GM18907 (cell line): ENCODE results near the gene KCNAB1.
"Not testable (repeated sequence)": the region's sequence is repeated elsewhere in the genome, so short reads cannot be mapped to it uniquely, and the experiment has no call there.

ENCODE experiments used
- ATAC-seq: cut with Tn5 transposase; IDR thresholded peaks from one replicate; pipeline ENCODE4 v1.9.1; 2021; ENCODE audit warnings: mild to moderate bottlenecking, moderate library complexity; ENCODE audit not compliant: unreplicated experiment

KCNAB1 gene

DNA sequence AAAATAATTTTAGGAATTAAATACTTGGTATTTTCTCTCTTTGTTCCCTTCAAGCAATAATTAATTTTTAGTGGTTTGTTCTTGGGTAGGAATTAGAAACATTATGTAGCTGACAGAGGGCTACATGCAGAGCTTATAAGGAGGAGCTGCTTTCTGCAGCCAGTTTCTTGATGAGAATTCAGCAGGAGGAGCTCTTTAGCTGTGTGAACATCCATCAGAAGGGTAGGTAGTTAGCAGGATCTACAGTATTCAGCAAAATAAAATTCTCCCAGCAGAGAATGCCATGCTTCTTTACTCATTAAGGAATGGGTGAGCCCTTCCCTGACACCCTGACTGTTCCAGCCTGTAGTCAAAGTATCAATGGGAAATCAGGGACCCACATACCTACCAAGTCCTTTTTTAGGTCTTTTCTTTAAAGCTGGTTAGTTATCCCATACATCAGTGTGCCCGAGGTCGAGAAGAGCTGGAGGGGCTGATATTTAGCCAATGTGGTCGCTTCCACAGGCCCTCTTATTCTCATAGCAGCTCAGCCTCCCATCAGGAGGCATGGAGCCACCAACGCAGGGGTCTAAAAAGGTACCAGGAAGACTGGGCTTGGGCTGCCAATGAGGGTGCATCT is 54.0 kb downstream of the KCNAB1 start:
- no peak for ATAC-seq

GRCh38 chr3:156175570-156175969 is 55.2 kb downstream of the KCNAB1 start:
- no peak for ATAC-seq

- ATAC-seq: no peak
These were observed 55.7 kb downstream of the KCNAB1 start for GRCh38 chr3:156176048-156176447.

DNA sequence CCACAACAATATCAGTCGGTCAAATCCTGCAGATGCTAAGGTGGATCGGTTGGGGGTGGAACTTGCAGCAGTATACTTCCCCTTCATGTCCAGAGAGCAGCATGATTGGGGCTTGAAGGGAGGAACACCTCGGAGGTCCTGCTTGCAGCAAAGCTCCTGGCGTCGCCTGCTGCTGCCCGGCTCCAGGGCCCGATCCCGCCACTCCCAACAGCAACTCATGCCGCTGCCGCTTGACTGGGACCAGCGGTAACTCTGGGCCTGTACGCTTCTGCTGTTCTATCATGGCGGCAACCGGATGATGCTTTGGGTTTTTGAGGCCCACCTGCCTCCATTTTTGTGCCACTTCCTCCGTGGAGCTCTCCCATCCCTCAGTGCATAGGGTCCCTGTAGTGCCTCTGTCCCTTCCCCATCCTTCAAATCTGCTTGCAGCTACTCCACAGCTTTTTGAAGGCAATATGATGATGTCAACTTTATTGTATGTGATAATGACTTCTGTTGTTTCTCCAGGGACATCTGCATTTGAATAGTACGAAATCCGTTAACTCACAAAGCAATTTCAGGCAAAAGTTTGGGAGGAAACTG is 56.3 kb downstream of the KCNAB1 start:
- no peak for ATAC-seq

- no peak for ATAC-seq
These were observed 59.7 kb downstream of the KCNAB1 start for GRCh38 chr3:156180077-156180476.

- no peak for ATAC-seq
These were observed 61.1 kb downstream of the KCNAB1 start for GRCh38 chr3:156181509-156181908.

DNA sequence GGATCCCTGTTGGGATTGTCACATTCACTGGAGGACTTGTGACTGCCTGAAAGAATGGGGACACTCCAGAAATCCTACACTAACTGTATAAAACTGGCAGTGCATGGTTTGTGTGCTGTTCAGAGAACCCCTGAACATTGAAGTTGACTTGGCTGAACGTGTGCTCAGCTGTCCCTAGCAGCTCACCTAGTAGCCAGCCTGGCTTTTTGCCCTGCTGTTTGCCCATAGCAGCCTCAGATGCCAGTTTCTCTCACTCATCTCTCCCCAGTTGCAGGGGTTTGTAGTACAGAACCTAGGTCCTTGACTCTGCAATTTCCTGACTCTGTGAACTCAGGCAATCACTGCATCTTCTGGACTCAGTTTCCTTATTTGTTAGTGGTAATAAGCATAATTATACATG is 63.0 kb downstream of the KCNAB1 start:
- ATAC-seq: no peak

DNA sequence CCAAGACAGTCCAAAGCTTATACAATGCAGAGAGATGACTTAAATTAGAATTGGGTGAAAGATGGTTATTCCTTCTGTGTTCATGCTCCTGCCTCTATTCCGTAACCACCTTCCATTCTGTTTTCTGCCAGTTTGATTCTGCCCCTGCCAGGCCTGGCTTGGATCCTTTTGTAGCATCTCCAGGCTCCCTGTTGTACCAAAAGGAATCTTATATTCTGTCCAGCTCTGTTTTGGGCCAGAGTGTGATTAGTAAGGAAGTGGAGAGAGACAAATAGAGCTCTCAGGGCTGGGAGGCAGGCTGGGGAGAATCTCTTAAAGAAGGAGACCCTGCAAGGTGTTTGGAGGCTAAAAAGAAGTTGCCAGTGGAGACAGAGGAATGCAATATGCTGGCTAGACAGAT is 63.8 kb downstream of the KCNAB1 start:
- no peak for ATAC-seq

DNA sequence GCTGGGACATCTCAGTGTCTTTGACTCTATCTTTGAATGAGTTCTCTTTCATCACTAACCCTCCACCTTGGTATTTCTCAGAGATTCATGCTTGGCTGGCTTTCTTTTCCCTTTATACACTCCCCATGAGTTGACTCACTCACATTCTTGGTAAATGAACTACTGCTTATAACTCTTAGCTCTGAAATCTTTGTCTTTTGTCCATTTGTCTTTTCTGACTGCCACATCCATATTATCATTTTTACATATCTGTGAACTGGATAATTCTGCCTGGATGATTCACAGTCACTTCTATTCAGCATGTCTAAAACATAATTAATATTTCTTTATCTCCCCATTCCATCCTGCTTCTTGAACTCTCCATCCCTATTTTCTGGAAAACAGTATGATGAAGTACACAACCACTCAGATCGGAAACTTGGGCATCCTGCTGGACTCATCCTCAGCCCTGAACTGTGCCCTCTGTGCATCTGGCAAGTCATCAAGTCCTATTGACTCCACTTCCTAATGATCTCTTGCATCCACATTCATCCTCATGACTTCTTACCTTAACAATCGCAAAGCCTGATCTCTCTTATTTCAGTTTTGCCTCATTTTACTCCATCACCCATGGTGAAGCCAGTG is 66.9 kb downstream of the KCNAB1 start:
- no peak for ATAC-seq

DNA sequence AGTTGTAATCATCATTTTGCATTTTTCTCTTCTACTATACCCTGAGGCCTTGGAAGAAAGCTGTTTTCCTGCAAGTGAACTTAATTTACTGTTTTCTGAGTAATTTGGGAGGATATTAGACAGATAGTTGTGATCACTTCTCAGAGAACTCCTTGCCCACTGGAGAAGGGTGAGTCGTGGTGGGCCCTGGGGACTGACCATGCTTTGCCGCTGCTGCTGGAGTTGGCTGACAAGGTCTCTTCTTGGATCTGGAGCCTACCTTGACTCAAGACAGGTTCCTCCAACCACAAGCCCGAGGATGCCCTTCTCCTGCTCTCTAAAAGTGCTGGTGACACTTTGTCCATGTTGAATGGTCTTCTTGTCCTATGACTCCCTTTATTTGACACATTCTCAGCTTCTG is 68.4 kb downstream of the KCNAB1 start:
- no peak for ATAC-seq

DNA sequence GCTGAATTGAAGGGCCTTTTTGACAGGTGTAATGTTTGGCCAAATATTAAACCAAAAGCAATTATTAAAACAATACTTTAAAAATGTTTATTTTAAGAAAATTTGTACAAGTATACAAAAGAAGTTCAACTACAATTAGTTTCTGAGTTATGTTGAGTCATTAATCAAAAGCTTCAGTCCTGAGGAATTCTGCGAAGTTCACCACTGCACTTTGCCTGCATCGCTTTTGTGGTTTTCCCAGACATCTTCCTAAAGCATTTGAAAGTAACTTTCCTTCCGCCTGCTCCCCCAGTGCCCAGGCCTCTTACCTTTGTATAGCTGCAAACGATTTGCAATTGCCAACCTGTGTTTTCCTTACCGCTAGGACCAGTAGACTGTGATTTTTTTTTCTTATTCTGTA is 69.5 kb downstream of the KCNAB1 start:
- no peak for ATAC-seq

- not testable (repeated sequence) for ATAC-seq
These were observed 74.6 kb downstream of the KCNAB1 start for GRCh38 chr3:156194945-156195344.

- not testable (repeated sequence) for ATAC-seq
These were observed 76.8 kb downstream of the KCNAB1 start for GRCh38 chr3:156197152-156197551.

- ATAC-seq: no peak
These were observed 81.3 kb downstream of the KCNAB1 start for GRCh38 chr3:156201411-156202405.

DNA sequence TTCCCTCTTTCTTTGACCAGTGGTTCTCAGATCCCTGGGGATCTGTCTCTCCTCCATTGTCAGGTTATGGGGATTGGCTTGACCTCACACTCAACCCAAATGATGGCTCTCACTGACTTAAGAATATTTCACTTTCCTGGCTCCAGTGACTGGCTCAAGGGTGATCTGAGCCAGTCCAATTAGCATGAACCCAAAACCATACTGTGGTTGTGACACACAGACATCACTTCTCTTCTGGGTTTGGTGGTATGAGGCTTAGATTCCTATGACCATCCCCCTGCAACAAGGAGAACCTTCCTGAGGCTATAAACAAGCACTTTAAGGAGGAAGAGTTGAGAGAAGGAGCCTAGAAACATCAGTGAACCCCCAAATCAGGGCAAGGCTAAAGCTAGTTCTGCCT is 85.8 kb downstream of the KCNAB1 start:
- ATAC-seq: no peak

DNA sequence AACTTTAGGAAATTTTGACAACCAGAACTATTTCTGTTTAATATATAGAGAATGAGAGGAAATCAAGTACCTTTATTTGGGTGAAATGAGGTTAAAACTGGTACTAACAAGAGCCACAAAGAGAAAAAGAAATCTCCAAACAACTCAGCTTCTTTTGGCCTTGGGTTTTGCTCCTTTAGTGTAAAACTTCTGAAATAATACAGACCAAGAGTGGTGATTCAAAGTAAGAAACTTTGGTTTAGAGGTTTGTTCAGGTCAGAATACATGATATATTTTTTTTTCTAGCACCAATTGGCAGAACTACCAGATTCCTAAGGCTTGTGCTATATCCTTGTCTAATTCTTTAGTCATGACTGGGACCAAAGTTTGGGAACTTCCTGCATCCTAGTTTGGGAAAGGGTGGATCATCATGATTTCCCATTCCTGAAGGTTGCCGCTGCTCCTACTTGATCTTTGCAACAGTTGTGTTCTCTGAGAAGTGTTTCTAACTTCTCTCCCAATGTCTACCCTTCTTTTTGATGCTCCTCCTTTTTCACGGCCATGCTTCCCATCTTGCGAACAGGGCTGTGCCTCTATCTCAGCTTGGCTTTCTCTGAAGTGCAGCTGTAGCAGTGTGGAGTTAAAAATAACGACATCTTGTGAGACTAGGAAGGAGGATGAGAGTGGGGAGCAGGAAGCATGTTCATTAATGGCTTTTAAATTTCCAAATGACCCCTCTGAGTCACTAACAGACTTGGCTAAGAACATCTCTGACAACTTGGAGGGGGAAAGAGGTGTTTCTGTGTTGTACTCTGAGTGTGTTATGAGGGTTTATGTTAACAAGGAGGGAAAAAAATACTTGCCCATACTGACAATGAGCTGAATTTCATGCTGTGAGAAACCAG is 87.7 kb downstream of the KCNAB1 start:
- no peak for ATAC-seq

DNA sequence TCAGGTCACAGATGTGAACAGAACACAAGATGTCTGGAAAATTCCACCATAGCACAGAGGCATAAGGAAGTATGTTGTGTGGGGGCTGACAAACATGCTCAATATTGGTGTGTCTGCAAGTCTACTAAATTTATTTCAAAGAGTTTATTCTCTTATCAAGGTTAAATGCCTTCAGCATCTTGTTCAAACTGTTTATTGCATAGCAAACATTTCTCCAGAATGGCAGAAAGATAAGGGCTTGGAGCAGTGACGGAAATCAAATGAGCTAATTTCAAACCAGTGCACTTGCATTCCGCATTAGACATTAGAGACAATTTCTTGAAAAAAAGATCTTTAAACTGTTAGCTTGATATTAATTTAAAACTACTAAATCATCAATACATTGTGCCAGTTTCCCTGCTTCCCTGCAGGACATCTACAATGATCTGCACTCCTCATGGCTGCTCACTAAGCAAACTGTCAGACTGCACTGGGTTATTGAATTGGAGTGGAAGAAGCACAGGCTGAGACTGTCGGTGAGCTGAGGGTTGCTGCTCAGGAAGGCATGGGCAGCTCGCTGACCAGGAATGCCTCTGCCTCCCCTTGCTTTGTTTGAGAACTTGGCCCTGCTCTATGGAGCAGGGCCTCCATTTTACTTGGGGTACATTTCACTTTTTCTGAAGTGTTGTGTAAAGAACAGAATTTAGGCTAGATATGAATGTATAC is 89.4 kb downstream of the KCNAB1 start:
- ATAC-seq: no peak

DNA sequence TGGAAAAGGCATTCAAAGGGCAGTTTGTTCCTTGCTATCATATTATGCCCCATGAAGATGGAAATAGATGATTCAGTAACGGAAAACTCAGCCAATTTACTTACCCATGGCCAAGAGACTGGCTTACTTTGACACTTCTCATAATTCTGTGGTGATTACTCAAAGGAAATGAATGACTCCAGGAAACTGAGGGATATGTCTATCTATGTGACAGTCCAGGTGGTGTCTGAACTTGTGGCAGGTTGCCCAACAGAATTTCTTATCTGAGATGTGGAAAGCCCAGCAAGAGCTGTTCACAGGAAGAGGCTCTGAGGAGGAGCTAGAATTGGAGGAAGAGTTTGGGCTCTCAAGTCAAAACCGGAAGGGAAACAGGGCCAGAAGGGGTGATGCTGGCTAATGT is 91.2 kb downstream of the KCNAB1 start:
- no peak for ATAC-seq

- no peak for ATAC-seq
These were observed 94.3 kb downstream of the KCNAB1 start for GRCh38 chr3:156214676-156215075.

- ATAC-seq: no peak
These were observed 95.4 kb downstream of the KCNAB1 start for GRCh38 chr3:156215751-156216150.
